GM12892 (cell line): ENCODE data around the gene LGMN. TPM values are rescaled to one million over a fixed set of nuclear protein-coding genes. Genes with fewer than 3 reads are reported as not detected.

Experiments
- DNase-seq: peaks from one replicate; pipeline ENCODE4 v3.0.0; 2011; ENCODE audit not compliant: insufficient read length
- FAIRE-seq: peaks from 2 replicates; lab custom pipeline; 2011; peaks lifted over from hg19 to GRCh38; lab: Jason Lieb, UNC
- POLR2A ChIP-seq: IDR thresholded peaks from 2 replicates; pipeline ENCODE4 v1.6.1; 2011; ENCODE audit warnings: low read depth, low read length, control low read depth
- POLR2AphosphoS5 ChIP-seq: IDR thresholded peaks from 2 replicates; pipeline ENCODE4 v1.6.1; 2011; ENCODE audit warnings: low read depth, low read length, control low read depth
- TAF1 ChIP-seq: IDR thresholded peaks from 2 replicates; pipeline ENCODE4 v1.6.1; 2011; ENCODE audit warnings: low read depth, mild to moderate bottlenecking, control low read depth, low read length, borderline replicate concordance
- polyA plus RNA-seq: library from polyadenylated mRNA; unstranded; fragments of >200 nt; gene quantifications from one replicate; pipeline ENCODE4 v1.2.1, GENCODE V29; 2012; ENCODE audit warnings: missing spikeins, inconsistent platforms; ENCODE audit not compliant: missing spikeins

The LGMN gene
- polyA plus RNA-seq, result 265 TPM

- DNase-seq, result peak; percentile 85
- peak; percentile 98 for FAIRE-seq
- peak; percentile 87 for TF ChIP-seq TAF1
- TF ChIP-seq POLR2A, result peak; percentile 95; the same call in 1 of the 2 replicates
- peak; percentile 95 for TF ChIP-seq POLR2AphosphoS5
Measured at GRCh38 chr14:92748259-92749016, at the start of gene LGMN. Gene LGMN, minus strand, starts transcription at chr14:92748627. Its CDS starts 15,841 bp downstream, at chr14:92732786.

- no peak for FAIRE-seq
- no peak for DNase-seq
- TF ChIP-seq TAF1 (no peak), POLR2AphosphoS5 (no peak), POLR2A (no peak)
Measured at GRCh38 chr14:92794961-92795360, 46.5 kb upstream of the LGMN start.

GRCh38 chr14:92794547-92794941 is 46.1 kb upstream of the LGMN start:
- no peak for DNase-seq
- TF ChIP-seq TAF1, result no peak
- no peak; the same call in 1 of the 2 replicates for TF ChIP-seq POLR2AphosphoS5
- no peak for TF ChIP-seq POLR2A
- peak; percentile 21 for FAIRE-seq

- DNase-seq (peak; percentile 81), FAIRE-seq (peak; percentile 100)
- TF ChIP-seq POLR2AphosphoS5, result peak; percentile 69; the same call in 1 of the 2 replicates
- peak; percentile 85 for TF ChIP-seq POLR2A
- peak; percentile 42; the same call in 1 of the 2 replicates for TF ChIP-seq TAF1
Measured at GRCh38 chr14:92793709-92794546, 45.5 kb upstream of the LGMN start, which contains the start of gene GOLGA5. Gene GOLGA5, plus strand, starts transcription at chr14:92794305. Its CDS starts 3,133 bp downstream, at chr14:92797438.

- FAIRE-seq (no peak), DNase-seq (no peak)
- no peak for TF ChIP-seq POLR2AphosphoS5
- no peak for TF ChIP-seq TAF1
- no peak for TF ChIP-seq POLR2A
Measured at GRCh38 chr14:92792885-92793284, 44.5 kb upstream of the LGMN start.

- TF ChIP-seq TAF1 (no peak), POLR2A (no peak), POLR2AphosphoS5 (no peak)
- DNase-seq (no peak), FAIRE-seq (no peak)
Measured at GRCh38 chr14:92789457-92790089, 41.1 kb upstream of the LGMN start.

GRCh38 chr14:92787554-92787953 is 39.1 kb upstream of the LGMN start:
- no peak for FAIRE-seq
- DNase-seq, result no peak
- no peak for TF ChIP-seq POLR2A
- no peak for TF ChIP-seq TAF1

GRCh38 chr14:92786427-92786756 is 38.0 kb upstream of the LGMN start:
- TF ChIP-seq TAF1 (no peak), POLR2AphosphoS5 (no peak), POLR2A (no peak)
- FAIRE-seq, result no peak
- DNase-seq, result no peak

GRCh38 chr14:92785667-92786426 is 37.4 kb upstream of the LGMN start:
- FAIRE-seq (no peak), DNase-seq (no peak)
- TF ChIP-seq POLR2AphosphoS5 (no peak), TAF1 (no peak), POLR2A (no peak)

- TF ChIP-seq POLR2AphosphoS5, result no peak
- TF ChIP-seq TAF1, result no peak
- no peak for TF ChIP-seq POLR2A
- FAIRE-seq (peak; percentile 76), DNase-seq (no peak)
Measured at GRCh38 chr14:92783813-92784431, 35.5 kb upstream of the LGMN start.

GRCh38 chr14:92781350-92781749 is 32.9 kb upstream of the LGMN start:
- FAIRE-seq, result no peak
- DNase-seq, result no peak
- TF ChIP-seq POLR2AphosphoS5 (no peak), TAF1 (no peak), POLR2A (no peak)
